Peyer's patch (tissue), 4 donors: ENCODE results near the gene ZMYND15. TPM values are rescaled to one million over a fixed set of nuclear protein-coding genes. Genes with fewer than 3 reads are reported as not detected.
"Not testable (repeated sequence)": the region's sequence is repeated elsewhere in the genome, so short reads cannot be mapped to it uniquely, and the experiment has no call there.

ENCODE experiments used
- DNase-seq, 3 donors: peaks; one replicate each; pipeline ENCODE4 v3.0.0-alpha.2; 2017 to 2019
- H3K27ac ChIP-seq, 4 donors: fragments of 200-600 bp; sonication (generic); one replicate each; pipeline ENCODE4 v1.5.1; 2016 to 2019
- H3K27me3 ChIP-seq, 2 donors: fragments of 200-600 bp; sonication (generic); one replicate each; pipeline ENCODE4 v1.5.1; 2019
- H3K36me3 ChIP-seq, 3 donors: fragments of 200-600 bp; sonication (generic); one replicate each; pipeline ENCODE4 v1.5.1; 2016 to 2019
- H3K4me1 ChIP-seq, 4 donors: fragments of 200-600 bp; sonication (generic); one replicate each; pipeline ENCODE4 v1.5.1; 2016 to 2019
- H3K4me3 ChIP-seq, 4 donors: fragments of 200-600 bp; sonication (generic); 1 replicate in 3 of 4; 2 replicates in 1 of 4; pipeline ENCODE4 v1.5.1; 2016 to 2019; ENCODE audit warnings: mild to moderate bottlenecking in 1 of 4
- H3K9me3 ChIP-seq, 4 donors: fragments of 200-600 bp; sonication (generic); one replicate each; pipeline ENCODE4 v1.5.1; 2016 to 2019; ENCODE audit warnings: mild to moderate bottlenecking in 1 of 4
- CTCF ChIP-seq, 6 experiments: fragments of 450-650 bp in 4 of 6; fragments of 200-600 bp in 2 of 6; sonication (generic) in 1 of 6; IDR thresholded peaks; one replicate each; pipeline ENCODE4 v1.5.1; 2017 to 2019; ENCODE audit warnings: antibody characterized with exemption in 6 of 6, mild to moderate bottlenecking in 3 of 6, moderate library complexity in 1 of 6
- POLR2A ChIP-seq, 2 donors: fragments of 450-650 bp; IDR thresholded peaks; one replicate each; pipeline ENCODE4 v1.5.1; 2017; ENCODE audit warnings: antibody characterized with exemption in 2 of 2, mild to moderate bottlenecking in 2 of 2, moderate library complexity in 2 of 2
- total RNA-seq, 4 donors: library from RNA; depleted of rRNA; stranded (reverse); fragments of >200 nt; gene quantifications; one replicate each; pipeline ENCODE4 v1.1.0, GENCODE V29; 2016

The ZMYND15 gene
- total RNA-seq, 4 donors from 2014 or later: 2.1 to 5.6 (median 4.0) TPM; not detected in 1

GRCh38 chr17:4699401-4700056, 40.1 kb upstream of the ZMYND15 start:
- H3K4me1 ChIP-seq: peaks cover 0 to 23% (median 6%) of the 10 kb centered on the region in 4 donors
- peak in 2 of 6 experiments; percentile 13 to 25 for TF ChIP-seq CTCF (IDR thresholded peaks at IDR 0.05)
- not testable (repeated sequence) for H3K27me3 ChIP-seq, H3K36me3 ChIP-seq, H3K4me3 ChIP-seq, DNase-seq, H3K9me3 ChIP-seq, H3K27ac ChIP-seq

GRCh38 chr17:4701116-4701515, 38.5 kb upstream of the ZMYND15 start:
- Histone ChIP-seq H3K27me3 (no peaks in the 10 kb centered on the region), H3K4me1 (peaks cover 0 to 23% (median 6%) of the 10 kb centered on the region in 4 donors), H3K4me3 (no peak overlapping the region), H3K36me3 (no peaks in the 10 kb centered on the region), H3K27ac (no peak overlapping the region), H3K9me3 (no peaks in the 10 kb centered on the region)
- TF ChIP-seq CTCF (IDR thresholded peaks at IDR 0.05): no peak
- no peak for TF ChIP-seq POLR2A (IDR thresholded peaks at IDR 0.05)
- DNase-seq: no peak

- no peak for TF ChIP-seq CTCF (IDR thresholded peaks at IDR 0.05)
- TF ChIP-seq POLR2A (IDR thresholded peaks at IDR 0.05): no peak
Observed at GRCh38 chr17:4703330-4703691, 36.3 kb upstream of the ZMYND15 start.

GRCh38 chr17:4704574-4704907, 35.1 kb upstream of the ZMYND15 start:
- DNase-seq, H3K9me3 ChIP-seq, H3K27me3 ChIP-seq, H3K36me3 ChIP-seq: not testable (repeated sequence)
- Histone ChIP-seq H3K4me3 (peak overlapping the region; percentile 60 to 100 (median 95)), H3K4me1 (peaks cover 0 to 27% (median 6%) of the 10 kb centered on the region in 4 donors), H3K27ac (peak overlapping the region; percentile 68 to 92 (median 86))

More at GRCh38 chr17:4703330-4703691, 36.3 kb upstream of the ZMYND15 start:
- Histone ChIP-seq H3K27ac (peak overlapping the region; percentile 68 to 92 (median 86)), H3K36me3 (no peaks in the 10 kb centered on the region), H3K4me1 (peaks cover 0 to 23% (median 6%) of the 10 kb centered on the region in 4 donors), H3K4me3 (peak overlapping the region; percentile 60 to 100 (median 95)), H3K9me3 (no peaks in the 10 kb centered on the region), H3K27me3 (no peaks in the 10 kb centered on the region)
- no peak for DNase-seq

GRCh38 chr17:4704991-4705390, 34.6 kb upstream of the ZMYND15 start:
- Histone ChIP-seq H3K27me3 (no peaks in the 10 kb centered on the region), H3K4me3 (no peak overlapping the region), H3K27ac (no peak overlapping the region), H3K9me3 (no peaks in the 10 kb centered on the region), H3K4me1 (peaks cover 2 to 27% (median 6%) of the 10 kb centered on the region in 4 donors), H3K36me3 (no peaks in the 10 kb centered on the region)
- no peak for TF ChIP-seq CTCF (IDR thresholded peaks at IDR 0.05)
- no peak for TF ChIP-seq POLR2A (IDR thresholded peaks at IDR 0.05)
- no peak for DNase-seq

GRCh38 chr17:4706121-4706520, 33.5 kb upstream of the ZMYND15 start:
- no peak for DNase-seq
- Histone ChIP-seq H3K9me3 (no peaks in the 10 kb centered on the region), H3K27me3 (no peaks in the 10 kb centered on the region), H3K36me3 (no peaks in the 10 kb centered on the region), H3K27ac (no peak overlapping the region), H3K4me1 (peaks cover 2 to 30% (median 6%) of the 10 kb centered on the region in 4 donors), H3K4me3 (no peak overlapping the region)
- no peak for TF ChIP-seq POLR2A (IDR thresholded peaks at IDR 0.05)
- no peak for TF ChIP-seq CTCF (IDR thresholded peaks at IDR 0.05)
